ENCODE results near the gene ADAMTSL4. TPM values are rescaled to one million over a fixed set of nuclear protein-coding genes. Genes with fewer than 3 reads are reported as not detected.

ADAMTSL4 gene
- total and polyA plus RNA-seq, 9 of the 15 experiments (the other 6 are each of a cell fraction or from before 2014, with no cell fraction given) = 12.7 to 212 (median 35.6) TPM

DNA sequence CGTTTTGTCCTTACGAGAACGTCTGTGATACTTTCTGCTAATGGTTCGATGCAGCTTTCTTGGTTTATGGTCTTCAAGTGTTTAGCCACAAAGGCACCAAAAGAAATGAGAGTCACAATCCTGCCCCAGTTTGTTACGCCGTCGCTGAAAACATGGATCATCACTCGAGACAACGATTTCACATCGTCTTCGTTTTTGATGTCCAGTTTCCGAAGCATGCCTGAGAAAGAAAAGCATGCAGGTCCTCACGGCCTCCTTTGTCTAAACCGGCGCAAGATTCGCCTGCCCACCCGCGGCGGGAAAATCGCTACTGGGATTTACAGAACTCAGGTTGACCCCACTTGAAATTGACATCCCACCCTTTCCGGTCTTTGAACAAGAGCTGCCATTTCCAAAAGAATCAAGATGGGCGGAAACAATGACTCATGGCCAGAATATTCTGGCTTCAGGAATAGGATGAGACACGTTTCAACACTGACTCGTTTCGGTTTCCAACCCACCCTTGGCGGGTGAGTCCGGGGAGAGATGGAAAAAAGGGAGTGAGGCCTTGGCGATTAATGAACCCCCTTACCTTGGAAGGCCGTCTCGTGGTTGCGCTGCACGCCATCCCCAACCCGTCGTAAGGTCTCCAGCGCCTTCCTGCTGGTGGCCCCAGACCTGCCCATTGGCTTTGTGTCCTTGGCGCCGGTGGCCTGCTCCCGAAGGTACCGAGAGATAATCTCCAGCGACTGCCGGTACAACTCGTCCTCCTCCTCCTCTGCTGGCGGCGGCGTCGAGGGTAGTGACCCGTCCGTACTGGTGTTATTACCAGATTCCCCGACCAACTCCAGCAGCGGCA lies 29.3 kb downstream of the ADAMTSL4 start (continued):
- TF ChIP-seq CBX1 (IDR thresholded peaks at IDR 0.05; ENCODE audit: low read depth) (no peak), U2AF1 (optimal IDR thresholded peaks at IDR 0.05; ENCODE audit: low read depth, low read length) (no peak), PHF8 (IDR thresholded peaks at IDR 0.05; ENCODE audit: borderline replicate concordance, low read length) (no peak), ERF (CRISPR knock-in tag; IDR thresholded peaks at IDR 0.05) (no peak), ZEB2 (IDR thresholded peaks at IDR 0.05) (no peak), ZNF121 (CRISPR knock-in tag; conservative IDR thresholded peaks at IDR 0.05) (no peak; the same call in 1 of the 2 replicates), ZKSCAN3 (CRISPR knock-in tag; IDR thresholded peaks at IDR 0.05) (no peak), MTA2 (IDR thresholded peaks at IDR 0.05; ENCODE audit: low read depth) (no peak), MAX (CRISPR knock-in tag; IDR thresholded peaks at IDR 0.05) (peak; percentile 28; the same call in 1 of the 2 replicates), ATF3 (IDR thresholded peaks at IDR 0.05) (peak; percentile 75), ATF3 (CRISPR knock-in tag; conservative IDR thresholded peaks at IDR 0.05) (peak; percentile 71; the same call in 1 of the 2 replicates), CHCHD3 (CRISPR knock-in tag; IDR thresholded peaks at IDR 0.05) (no peak), SPI1 (IDR thresholded peaks at IDR 0.05; ENCODE audit: borderline replicate concordance, low read depth, low read length) (no peak), TAF1 (IDR thresholded peaks at IDR 0.05; ENCODE audit: control insufficient read depth, extremely low read depth, insufficient read depth, low read length, severe bottlenecking) (no peak), POLR2AphosphoS5 (IDR thresholded peaks at IDR 0.05; ENCODE audit: control insufficient read depth, insufficient read depth, low read depth, low read length) (peak; percentile 12), KAT7 (CRISPR knock-in tag; IDR thresholded peaks at IDR 0.05; ENCODE audit: borderline replicate concordance) (peak; percentile 88), FOXJ3 (CRISPR knock-in tag; IDR thresholded peaks at IDR 0.05) (no peak), BCOR (IDR thresholded peaks at IDR 0.05) (no peak), TAF7 (tag; IDR thresholded peaks at IDR 0.05) (peak; percentile 42; the same call in 1 of the 2 replicates), ARID3A (IDR thresholded peaks at IDR 0.05; ENCODE audit: borderline replicate concordance, low read depth, low read length) (no peak), E2F4 (CRISPR knock-in tag; IDR thresholded peaks at IDR 0.05; ENCODE audit: low read depth) (0 out of 2 replicates have a peak, but pooled peaks have one; percentile 15), CTBP1 (IDR thresholded peaks at IDR 0.05; ENCODE audit: borderline replicate concordance) (no peak), SUPT5H (IDR thresholded peaks at IDR 0.05) (peak; percentile 9; the same call in 1 of the 2 replicates), ZSCAN29 (IDR thresholded peaks at IDR 0.05) (0 out of 2 replicates have a peak, but pooled peaks have one; percentile 39), ZNF165 (CRISPR knock-in tag; IDR thresholded peaks at IDR 0.05; ENCODE audit: borderline replicate concordance) (no peak), ATF7 (IDR thresholded peaks at IDR 0.05) (no peak), DPF2 (IDR thresholded peaks at IDR 0.05) (no peak), ZSCAN32 (CRISPR knock-in tag; IDR thresholded peaks at IDR 0.05) (no peak)

All from K562 (cell line).